Measurements from ENCODE around the gene PPP1R9B.

Gene PPP1R9B

DNA sequence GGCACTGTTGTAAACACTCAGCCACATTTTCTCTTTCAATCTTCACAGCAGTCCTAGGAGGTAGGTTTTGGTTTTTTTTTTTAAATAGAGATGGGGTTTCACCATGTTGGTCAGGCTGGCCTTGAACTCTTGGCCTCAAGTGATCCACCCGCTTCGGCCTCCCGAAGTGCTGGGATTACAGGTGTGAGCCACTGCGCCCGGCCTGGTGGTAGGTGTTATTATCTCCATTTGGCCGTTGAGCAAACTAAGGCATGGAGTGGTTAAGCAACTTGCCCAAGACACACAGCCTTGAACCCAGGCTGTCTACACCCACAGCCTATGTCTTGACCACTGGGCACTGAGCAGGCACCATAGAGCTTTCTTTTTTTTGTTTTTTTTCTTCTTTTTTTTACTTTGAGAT lies 24.0 kb upstream of the PPP1R9B start:
- no peak for DNase-seq (ENCODE audit: low read depth, low spot score)

DNA sequence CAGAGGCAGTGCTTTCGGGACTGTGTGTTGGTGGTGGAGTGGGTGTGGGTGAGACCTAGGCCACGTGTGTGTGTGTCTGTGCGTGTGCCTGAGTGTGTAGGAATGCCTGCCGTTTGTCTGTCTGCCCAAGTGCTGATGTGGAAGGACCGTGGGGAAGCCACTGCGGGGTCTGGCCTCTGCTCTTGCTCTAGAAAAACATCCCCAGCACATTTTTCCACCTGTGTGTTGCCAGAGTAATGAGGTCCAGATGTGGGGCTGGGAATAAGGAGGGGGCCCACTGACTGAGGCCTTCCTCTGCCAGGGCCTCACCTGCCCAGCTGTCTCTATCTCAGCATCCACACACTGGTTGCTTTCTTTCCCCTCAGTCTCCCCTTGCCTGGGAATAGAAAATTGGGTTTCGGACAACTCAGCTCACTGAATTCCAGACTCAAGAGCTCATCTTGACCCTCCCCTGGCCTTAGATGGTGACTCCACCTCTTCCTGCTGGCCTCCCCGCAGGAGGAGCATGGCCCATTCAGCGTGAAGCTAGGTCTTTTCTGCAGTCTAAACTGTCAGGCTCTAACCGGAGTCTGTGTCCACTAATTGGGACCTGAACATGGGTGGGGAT lies 23.0 kb upstream of the PPP1R9B start:
- H3K27ac ChIP-seq = no peak overlapping the region
- no peak for DNase-seq (ENCODE audit: low read depth, low spot score)

More for the DNA sequence above, 24.0 kb upstream of the PPP1R9B start:
- no peak overlapping the region for H3K27ac ChIP-seq

DNA sequence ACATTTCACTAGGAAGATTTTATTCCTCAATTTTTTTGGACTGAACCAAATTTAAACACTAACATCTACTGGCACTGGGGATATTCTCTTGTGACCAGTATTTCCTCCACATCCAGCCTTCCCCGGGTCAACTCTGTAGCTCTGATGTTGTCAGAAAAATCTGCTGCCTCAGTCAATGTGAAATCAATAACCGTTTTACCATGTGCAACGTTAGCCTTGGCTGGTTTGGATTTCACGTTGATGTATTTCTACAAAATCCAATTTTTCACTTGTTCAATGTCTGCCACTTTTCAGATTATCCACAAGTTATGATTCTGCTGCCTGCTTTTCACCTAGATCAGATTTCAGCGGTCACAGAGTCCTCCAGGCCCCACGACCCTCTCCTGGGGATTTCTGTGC lies 22.5 kb upstream of the PPP1R9B start:
- no peak for DNase-seq (ENCODE audit: low read depth, low spot score)
- no peak overlapping the region for H3K27ac ChIP-seq

DNA sequence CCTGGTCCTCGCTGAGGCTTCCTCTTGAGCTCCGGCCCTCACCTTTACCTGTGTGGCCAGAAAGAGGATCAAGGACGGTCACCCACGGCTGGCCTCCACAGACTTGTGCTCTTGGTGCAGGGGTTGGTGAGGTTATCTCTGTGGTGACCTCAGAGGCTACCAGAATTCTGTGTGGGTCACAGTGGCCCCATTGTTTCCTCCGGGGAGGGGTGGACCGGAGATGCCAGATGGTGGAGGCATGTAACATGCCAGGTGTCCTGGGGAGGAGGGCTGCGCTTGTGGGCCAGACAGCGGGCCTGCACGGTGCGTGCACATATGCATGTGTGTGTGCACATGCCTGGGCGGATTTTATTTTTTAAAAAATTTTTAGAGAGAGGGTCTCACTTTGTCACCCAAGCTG lies 21.7 kb upstream of the PPP1R9B start:
- no peak for DNase-seq (ENCODE audit: low read depth, low spot score)

DNA sequence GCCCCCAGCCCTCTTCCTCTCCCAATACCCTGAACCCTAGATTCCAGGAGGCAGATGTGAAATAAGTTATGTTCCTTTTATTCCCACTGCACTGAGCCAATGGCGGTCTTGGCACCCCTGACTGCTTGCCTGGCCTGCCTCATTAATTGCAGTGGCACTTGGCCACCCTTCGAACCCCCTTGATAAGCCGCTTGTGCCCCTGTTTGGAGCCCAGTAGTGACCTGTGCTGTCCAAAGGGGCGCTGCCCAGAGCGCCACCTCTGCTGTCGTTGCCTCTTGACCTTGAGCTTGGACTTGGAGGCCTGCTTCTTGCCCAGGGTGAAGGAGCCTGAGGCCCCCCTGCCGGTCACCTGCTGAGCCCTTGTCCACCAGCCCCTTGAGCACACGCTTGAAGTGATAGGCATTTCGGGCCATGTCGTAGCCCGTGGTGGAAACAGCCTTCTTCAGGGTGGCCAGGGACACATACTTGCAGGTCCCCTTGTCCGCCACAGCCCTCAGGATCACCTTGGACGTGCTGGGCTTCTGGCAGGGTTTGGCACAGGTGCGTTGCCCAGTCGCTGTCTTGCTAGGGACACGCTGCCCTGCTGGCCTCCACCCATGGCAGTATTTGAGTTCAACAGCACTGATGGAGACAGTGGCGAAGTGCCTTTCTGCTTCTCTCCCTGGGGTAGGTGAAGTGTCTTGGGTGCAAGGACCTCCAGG lies 21.0 kb upstream of the PPP1R9B start:
- no peak for DNase-seq (ENCODE audit: low read depth, low spot score)
- no peak overlapping the region for H3K27ac ChIP-seq

More for the DNA sequence above, 21.7 kb upstream of the PPP1R9B start:
- no peak overlapping the region for H3K27ac ChIP-seq

DNA sequence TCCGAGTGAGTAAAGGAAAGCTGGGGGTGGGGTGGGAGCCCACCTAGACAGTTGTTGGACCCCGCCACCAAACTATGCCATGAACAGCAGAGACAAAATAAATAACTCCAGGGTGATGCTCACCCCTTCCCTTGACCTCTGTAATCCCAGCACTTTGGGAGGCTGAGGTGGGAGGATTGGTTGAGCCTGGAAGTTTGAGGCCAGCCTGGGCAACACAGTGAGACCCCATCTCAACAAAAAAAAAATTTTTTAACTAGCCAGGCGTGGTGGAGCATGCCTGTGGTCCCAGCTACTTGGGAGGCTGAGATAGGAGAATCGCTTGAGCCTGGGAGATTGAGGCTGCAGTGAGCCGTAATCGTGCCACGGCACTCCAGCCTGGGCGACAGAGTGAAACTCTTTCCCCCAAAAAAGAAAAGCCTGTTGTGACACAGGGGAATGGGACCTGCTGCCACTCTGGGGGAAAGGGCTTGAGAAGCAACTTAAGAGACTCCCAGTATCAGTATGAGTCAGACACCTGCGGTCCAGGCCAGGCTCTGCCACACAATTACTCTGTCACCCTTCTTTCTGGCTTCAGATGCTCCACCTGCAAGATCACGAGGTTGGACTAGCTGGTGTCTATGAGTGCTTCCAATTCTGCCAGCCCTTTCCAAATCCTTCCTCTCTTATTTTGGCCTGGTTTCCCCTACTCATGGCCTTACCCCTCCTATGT lies 20.3 kb upstream of the PPP1R9B start:
- DNase-seq (ENCODE audit: low read depth, low spot score) = no peak
- H3K27ac ChIP-seq = no peak overlapping the region

DNA sequence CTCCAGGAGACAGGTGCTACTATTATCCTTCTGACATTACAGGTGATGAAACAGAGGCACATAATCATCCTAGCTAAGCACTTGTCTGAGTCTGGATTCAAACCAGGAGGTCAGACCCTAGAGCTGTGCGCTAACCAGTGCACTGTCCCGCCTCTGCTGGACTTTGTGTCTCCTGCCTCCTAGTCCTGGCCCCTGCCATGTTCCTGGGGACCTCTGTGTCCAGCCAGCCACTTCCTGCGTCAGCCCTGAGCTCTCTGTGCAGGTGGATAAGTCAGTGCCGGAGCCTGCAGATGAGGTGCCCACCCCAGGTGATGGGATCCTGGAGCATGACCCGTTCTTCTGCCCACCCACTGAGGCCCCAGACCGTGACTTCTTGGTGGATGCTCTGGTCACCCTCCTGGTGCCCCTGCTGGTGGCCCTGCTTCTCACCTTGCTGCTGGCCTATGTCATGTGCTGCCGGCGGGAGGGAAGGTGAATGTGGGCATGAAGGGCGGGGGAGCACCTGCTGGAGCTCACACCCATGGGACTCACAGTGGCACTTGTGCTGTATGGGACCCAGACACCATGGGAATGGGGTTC lies 19.5 kb upstream of the PPP1R9B start:
- H3K27ac ChIP-seq = no peak overlapping the region
- no peak for DNase-seq (ENCODE audit: low read depth, low spot score)

DNA sequence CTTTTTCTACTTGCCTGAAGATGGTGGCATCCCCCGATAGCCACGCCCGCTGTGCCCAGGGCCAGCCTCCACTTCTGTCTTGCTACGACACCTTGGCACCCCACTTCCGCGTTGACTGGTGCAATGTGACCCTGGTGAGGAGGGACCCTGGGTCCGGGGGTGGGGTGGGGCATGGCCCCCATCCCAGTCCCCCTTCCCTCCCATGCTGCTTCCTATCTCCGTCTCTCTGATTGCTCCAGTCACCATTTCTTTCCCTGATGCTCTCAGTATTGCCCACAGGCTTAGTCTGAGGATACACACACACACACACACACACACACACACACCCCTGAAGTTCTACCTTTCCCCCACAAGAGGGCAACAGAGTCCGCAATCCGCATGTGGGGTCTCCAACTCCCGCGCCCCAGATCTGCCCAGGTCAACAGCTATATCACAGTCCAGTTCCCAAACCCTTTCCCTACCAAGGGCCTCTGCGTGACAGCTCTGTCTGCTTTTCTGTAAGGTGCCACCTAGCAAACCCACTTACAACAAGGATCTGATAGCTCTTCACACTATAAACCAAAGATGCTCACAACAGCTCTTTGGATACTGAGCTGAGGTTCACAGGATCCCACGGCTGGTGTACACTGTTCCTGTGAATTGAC lies 18.8 kb upstream of the PPP1R9B start:
- no peak for DNase-seq (ENCODE audit: low read depth, low spot score)

DNA sequence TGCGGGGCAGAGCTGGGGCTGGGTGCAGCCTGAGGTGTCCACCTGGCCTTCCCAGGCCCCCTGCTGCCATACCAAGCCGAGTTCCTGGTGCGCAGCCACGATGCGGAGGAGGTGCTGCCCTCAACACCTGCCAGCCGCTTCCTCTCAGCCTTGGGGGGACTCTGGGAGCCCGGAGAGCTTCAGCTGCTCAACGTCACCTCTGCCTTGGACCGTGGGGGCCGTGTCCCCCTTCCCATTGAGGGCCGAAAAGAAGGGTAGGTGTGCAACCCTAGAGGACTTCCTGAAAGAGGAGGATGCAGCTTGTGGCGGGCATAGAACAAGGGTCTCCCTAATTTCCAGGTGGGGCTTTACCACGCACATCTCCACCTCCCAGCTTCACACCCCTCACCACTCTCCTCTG lies 17.8 kb upstream of the PPP1R9B start:
- no peak overlapping the region for H3K27ac ChIP-seq
- no peak for DNase-seq (ENCODE audit: low read depth, low spot score)

More for the DNA sequence above, 18.8 kb upstream of the PPP1R9B start:
- H3K27ac ChIP-seq = no peak overlapping the region

DNA sequence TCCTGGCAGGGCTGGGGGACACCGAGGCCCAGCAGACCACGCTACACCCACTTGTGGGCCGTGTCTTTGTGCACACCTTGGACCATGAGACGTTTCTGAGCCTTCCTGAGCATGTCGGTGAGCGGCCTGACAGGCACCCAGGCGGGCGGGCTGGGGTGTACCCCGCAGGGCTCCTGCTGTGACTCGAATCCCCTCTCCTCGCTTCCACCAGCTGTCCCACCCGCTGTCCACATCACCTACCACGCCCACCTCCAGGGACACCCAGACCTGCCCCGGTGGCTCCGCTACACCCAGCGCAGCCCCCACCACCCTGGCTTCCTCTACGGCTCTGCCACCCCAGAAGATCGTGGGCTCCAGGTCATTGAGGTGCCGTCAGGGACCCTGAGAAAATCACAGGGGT lies 16.9 kb upstream of the PPP1R9B start:
- no peak overlapping the region for H3K27ac ChIP-seq
- no peak for DNase-seq (ENCODE audit: low read depth, low spot score)

DNA sequence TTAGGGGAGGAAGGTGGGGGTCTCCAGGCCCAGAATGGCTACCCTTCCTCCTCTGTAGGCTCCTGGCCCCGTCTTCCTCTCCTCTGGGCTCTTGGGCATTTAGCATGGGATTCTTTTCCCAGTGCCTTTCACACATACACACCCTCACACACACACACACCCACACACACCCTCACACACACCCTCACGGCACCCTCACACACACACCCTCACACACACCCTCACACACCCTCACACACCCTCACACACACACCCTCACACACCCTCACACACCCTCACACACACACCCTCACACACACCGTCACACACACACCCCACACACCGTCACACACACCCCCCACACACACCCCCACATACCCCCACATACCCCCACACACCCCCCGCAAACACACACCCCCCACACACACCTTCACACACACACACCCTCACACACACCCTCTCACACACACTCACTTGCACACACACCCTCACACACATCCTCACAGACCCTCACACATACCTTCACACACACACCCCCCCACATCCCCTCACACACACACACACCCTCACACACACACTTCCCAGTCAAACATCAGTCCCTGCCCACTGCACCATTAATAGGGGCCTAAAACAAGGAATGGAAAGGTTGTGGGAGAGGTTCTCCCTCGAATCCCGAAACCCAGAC lies 16.2 kb upstream of the PPP1R9B start:
- no peak overlapping the region for H3K27ac ChIP-seq

DNA sequence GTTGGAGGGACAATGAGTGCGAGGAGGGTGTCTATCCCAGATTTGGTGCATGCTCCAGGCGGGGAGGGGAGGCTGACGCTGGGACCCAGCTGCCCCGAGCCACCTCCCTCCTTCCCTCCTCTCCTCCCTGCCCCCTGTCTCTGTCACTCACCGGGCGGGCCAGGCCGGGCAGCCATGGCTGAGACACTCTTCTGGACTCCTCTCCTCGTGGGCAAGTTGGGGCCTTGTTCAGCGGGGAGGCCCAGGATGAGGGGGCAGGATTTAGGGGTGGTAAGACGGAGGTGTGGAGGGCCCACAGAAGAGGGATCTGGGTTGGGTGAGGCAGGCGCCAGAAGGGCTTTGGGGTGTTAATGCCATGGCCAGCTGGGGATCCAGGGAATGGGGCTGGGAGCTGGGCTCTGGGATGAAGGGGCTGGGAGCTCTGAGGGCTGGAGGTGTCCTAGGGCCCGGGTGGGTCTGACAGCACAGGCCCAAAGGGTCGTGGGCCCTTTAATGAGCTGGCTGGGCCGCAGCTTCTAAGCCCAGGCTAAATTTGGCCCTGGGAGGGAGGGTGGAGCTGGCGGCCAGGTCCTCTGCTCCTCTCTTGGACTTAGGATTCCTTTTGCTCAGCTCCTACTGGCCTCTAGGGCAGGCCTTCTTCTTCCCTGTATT lies 15.5 kb upstream of the PPP1R9B start, which contains the start of gene SGCA:
TSS of gene SGCA (plus strand) at position 139 of the 651 bp plus-strand sequence. CDS start at position 175, 36 bp downstream.
- DNase-seq (ENCODE audit: low read depth, low spot score) = no peak
- H3K27ac ChIP-seq = no peak within 1 kb of the TSS

More for the DNA sequence above, 16.2 kb upstream of the PPP1R9B start:
- DNase-seq (ENCODE audit: low read depth, low spot score) = no peak

DNA sequence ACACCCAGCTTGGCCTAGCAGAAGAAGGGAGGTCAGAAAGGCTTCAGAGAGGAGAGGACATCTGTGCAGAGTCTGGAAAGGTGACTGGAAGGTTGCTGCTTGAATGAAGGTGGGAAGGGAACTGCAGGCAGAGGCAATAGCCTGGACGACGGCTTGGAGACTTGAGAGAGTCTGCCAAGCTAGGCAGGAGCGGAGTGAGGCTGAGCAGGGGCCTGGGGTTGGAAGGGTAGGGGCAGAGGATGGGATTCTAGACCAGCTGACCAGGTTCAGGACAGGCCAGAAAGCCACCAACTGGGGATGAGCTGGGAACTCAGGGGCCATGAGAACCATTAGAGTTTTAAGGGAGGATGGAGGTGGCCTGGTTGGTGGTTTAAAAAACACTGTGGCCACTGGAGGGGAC lies 15.0 kb upstream of the PPP1R9B start:
- DNase-seq (ENCODE audit: low read depth, low spot score) = no peak
- no peak overlapping the region for H3K27ac ChIP-seq

DNA sequence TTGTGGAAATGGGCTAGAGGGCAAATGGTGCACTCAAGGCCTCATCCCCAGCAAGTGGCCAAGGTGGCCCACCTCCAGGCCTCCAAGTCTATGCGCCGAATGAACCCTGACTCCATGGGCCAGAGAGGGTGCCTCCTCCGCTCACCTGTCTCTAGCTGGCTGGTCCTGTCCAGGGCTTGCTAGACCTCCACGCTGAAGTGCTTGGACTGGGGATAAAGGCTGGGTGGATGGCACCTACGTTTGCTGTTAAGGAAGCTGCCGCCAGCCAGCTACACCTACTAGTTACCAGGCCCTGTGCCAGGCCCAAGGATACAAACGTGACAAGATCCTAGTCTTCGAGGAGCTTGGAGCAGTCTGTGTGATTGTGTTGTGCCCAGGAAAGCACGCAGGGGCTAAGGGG lies 14.6 kb upstream of the PPP1R9B start:
- DNase-seq (ENCODE audit: low read depth, low spot score) = no peak
- no peak overlapping the region for H3K27ac ChIP-seq

DNA sequence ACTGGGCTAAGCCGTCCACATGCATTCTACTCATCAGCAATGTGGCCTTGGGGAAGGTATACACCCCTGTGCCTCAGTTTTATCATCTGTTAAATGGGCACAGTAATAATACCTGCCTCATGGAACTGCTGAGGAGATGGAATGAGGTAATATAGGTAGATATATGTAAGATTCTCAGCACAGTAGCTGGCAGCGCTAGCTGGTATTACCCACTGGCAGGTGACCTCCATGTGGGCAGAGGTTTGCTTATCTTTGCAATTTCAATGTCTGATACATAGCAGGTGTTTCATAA lies 14.2 kb upstream of the PPP1R9B start:
- no peak overlapping the region for H3K27ac ChIP-seq
- no peak for DNase-seq (ENCODE audit: low read depth, low spot score)

DNA sequence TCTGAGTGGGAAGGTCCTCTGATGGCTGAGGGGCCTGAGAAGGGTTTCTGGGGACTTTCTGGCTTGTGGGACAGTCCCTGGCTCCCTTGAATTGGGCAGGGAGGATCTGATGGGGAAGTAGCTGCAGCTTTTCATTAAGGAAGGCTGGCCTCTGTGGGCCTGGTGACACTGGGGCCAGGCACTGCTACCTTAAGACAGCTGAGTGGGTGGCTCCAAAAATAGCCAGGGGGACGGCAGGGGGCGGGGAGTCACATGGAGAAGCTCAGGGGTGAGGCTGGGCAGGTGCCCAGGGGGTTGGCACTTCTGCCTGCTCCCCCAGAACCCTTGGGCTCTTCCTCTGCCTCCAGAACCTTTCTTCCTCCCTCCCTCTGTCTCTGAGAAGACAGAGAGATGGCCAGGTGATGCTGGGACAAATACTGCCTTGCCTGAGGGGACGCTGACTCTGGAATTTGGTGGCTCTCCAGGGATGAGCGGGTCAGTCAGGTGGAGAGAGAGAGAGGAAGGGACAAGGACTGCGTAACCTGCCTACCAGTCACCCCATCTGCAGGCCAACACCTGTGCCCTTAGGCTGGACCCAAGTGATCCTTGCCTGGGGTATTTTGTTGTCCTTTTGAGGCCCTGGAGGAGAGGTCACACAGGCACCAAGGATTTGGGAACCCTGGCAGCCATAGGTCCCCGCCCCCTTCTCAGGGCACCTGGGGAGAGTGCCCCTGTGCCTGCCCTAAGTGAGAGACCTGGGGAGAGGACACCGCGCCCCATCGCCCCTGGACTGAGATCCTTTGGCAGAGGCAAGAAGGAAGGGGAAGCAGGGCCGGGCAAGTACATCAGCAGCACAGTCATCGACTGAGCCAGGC lies 13.6 kb upstream of the PPP1R9B start:
- DNase-seq (ENCODE audit: low read depth, low spot score) = no peak
- no peak overlapping the region for H3K27ac ChIP-seq

DNA sequence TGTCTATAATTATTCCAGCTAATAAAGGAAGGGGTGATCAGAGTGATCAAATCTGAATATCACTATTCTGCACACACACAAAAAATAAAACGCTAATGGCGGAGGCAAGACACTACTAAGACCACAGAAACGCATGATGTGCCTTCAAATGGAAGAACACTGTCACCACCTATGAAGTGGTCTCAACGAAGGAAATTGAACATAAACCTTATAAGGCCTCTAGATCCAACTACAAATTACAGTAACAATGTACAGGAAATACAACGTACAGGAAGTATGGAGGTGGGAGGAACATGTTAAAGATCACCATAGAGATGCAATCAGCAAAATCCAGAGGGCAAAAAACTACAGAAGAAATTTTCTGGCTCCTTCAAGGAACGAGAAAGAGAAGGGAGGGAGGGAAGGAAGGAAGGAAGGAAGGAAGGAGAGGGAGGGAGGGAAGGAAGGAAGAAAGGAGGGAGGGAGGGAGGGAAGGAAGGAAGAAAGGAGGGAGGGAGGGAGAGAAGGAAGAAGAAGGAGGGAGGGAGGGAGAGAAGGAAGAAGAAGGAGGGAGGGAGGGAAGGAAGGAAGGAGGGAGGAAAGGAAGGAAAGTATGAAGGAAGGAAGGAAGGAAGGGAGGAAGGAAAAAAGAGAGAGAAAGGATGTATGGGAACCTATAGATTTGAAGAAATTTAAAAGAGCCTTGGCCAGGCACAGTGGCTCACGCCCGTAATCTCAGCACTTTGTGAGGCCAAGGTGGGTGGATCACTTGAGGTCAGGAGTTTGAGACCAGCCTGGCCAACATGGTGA lies 12.2 kb upstream of the PPP1R9B start:
- no peak overlapping the region for H3K27ac ChIP-seq
- DNase-seq (ENCODE audit: low read depth, low spot score) = no peak

DNA sequence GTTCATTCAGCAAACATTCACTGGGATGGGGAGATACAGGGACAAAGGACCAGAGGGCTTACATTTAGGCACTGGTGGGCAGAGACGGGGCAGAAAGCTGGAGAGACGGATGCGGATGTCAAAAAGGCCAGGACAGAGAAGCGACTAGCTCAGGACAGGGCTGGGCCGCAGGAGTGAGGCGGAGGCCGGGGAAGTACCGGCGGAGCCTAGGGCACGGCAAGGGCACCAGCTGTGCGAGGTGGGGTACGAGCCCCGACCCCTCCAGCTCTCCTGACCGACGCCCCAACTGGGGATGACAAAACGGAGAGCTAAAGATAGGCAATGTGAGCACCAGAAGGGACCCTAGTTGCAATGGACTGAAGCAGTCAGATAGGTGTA lies 11.4 kb upstream of the PPP1R9B start:
- no peak overlapping the region for H3K27ac ChIP-seq
- no peak for DNase-seq (ENCODE audit: low read depth, low spot score)
